ENCODE results near the gene AP5S1. TPM values are rescaled to one million over a fixed set of nuclear protein-coding genes. Genes with fewer than 3 reads are reported as not detected.

The AP5S1 gene
- total and polyA plus RNA-seq, 9 of the 15 experiments (the other 6 are each of a cell fraction or from before 2014, with no cell fraction given): 2.6 to 8.8 (median 4.4) TPM

DNA sequence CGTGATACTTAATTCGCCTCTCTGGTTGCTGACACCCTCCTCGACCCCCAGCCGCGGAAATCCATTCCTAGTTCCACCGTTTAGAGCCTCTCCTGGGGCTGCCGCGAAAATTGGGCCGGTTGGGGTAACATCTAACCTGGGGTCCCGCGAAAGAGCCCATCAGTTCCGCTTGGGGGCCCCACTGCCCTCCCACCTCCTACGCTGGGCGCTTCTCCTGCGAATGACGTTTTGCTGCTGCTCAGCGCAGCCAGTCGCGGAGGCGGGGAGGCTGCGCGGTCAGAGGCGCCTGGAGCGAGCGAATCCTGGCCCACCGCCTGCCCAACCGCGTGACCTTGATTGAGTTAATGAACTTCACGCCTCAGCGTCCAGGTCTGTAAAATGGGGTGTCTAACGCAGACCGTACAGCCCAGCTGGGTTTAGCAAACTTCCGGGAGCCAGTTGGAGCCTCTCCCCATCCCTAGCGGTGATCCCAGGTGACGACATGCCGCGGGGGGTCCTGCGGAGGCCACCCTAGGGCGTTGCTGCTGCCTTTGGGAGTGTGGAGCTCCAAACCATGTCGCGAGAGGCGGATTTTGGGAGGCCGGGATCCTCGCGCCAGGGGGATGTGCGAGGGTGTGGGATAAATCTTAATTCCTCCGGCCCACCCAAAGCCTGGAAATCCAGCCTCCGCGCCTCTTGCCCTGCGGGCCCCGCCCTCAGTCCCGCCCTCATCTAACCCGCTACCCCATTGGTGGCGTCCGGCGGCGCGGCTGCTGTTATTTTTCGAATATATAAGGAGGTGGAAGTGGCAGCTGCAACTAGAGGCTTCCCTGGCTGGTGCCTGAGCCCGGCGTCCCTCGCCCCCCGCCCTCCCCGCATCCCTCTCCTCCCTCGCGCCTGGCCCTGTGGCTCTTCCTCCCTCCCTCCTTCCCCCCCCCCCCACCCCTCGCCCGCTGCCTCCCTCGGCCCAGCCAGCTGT lies 24.6 kb upstream of the AP5S1 start, which contains the start of gene CDC25B (continued):
- TF ChIP-seq, protein P1, sequence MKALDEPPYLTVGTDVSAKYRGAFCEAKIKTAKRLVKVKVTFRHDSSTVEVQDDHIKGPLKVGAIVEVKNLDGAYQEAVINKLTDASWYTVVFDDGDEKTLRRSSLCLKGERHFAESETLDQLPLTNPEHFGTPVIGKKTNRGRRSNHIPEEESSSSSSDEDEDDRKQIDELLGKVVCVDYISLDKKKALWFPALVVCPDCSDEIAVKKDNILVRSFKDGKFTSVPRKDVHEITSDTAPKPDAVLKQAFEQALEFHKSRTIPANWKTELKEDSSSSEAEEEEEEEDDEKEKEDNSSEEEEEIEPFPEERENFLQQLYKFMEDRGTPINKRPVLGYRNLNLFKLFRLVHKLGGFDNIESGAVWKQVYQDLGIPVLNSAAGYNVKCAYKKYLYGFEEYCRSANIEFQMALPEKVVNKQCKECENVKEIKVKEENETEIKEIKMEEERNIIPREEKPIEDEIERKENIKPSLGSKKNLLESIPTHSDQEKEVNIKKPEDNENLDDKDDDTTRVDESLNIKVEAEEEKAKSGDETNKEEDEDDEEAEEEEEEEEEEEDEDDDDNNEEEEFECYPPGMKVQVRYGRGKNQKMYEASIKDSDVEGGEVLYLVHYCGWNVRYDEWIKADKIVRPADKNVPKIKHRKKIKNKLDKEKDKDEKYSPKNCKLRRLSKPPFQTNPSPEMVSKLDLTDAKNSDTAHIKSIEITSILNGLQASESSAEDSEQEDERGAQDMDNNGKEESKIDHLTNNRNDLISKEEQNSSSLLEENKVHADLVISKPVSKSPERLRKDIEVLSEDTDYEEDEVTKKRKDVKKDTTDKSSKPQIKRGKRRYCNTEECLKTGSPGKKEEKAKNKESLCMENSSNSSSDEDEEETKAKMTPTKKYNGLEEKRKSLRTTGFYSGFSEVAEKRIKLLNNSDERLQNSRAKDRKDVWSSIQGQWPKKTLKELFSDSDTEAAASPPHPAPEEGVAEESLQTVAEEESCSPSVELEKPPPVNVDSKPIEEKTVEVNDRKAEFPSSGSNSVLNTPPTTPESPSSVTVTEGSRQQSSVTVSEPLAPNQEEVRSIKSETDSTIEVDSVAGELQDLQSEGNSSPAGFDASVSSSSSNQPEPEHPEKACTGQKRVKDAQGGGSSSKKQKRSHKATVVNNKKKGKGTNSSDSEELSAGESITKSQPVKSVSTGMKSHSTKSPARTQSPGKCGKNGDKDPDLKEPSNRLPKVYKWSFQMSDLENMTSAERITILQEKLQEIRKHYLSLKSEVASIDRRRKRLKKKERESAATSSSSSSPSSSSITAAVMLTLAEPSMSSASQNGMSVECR (CRISPR knock-in tag; IDR thresholded peaks at IDR 0.05): peak; percentile 87
- TF ChIP-seq CHD2 (IDR thresholded peaks at IDR 0.05; ENCODE audit: low read depth, low read length) (peak; percentile 71), EZH2 (IDR thresholded peaks at IDR 0.05; ENCODE audit: borderline replicate concordance, low read depth, low read length) (no peak), HDAC2 (IDR thresholded peaks at IDR 0.05) (peak; percentile 97), SUPT5H (IDR thresholded peaks at IDR 0.05) (peak; percentile 49), ZNF12 (CRISPR knock-in tag; IDR thresholded peaks at IDR 0.05) (0 out of 2 replicates have a peak, but pooled peaks have one; percentile 61), SMARCC2 (IDR thresholded peaks at IDR 0.05; ENCODE audit: low read depth) (no peak), ZNF699 (CRISPR knock-in tag; IDR thresholded peaks at IDR 0.05; ENCODE audit: insufficient replicate concordance) (no peak)
- TF ChIP-seq, protein P2, sequence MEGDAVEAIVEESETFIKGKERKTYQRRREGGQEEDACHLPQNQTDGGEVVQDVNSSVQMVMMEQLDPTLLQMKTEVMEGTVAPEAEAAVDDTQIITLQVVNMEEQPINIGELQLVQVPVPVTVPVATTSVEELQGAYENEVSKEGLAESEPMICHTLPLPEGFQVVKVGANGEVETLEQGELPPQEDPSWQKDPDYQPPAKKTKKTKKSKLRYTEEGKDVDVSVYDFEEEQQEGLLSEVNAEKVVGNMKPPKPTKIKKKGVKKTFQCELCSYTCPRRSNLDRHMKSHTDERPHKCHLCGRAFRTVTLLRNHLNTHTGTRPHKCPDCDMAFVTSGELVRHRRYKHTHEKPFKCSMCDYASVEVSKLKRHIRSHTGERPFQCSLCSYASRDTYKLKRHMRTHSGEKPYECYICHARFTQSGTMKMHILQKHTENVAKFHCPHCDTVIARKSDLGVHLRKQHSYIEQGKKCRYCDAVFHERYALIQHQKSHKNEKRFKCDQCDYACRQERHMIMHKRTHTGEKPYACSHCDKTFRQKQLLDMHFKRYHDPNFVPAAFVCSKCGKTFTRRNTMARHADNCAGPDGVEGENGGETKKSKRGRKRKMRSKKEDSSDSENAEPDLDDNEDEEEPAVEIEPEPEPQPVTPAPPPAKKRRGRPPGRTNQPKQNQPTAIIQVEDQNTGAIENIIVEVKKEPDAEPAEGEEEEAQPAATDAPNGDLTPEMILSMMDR (IDR thresholded peaks at IDR 0.05 in 2 of 3, conservative IDR thresholded peaks at IDR 0.05 in 1 of 3; ENCODE audit: insufficient read depth in 2 of 3, low read depth in 1 of 3, low read length in 3 of 3): peak; percentile 12 to 40 (median 19); a peak in 2 of 6 replicates
- TF ChIP-seq, protein P3, sequence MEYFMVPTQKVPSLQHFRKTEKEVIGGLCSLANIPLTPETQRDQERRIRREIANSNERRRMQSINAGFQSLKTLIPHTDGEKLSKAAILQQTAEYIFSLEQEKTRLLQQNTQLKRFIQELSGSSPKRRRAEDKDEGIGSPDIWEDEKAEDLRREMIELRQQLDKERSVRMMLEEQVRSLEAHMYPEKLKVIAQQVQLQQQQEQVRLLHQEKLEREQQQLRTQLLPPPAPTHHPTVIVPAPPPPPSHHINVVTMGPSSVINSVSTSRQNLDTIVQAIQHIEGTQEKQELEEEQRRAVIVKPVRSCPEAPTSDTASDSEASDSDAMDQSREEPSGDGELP (CRISPR knock-in tag; IDR thresholded peaks at IDR 0.05; ENCODE audit: borderline replicate concordance): peak; percentile 99
- TF ChIP-seq, protein P4, sequence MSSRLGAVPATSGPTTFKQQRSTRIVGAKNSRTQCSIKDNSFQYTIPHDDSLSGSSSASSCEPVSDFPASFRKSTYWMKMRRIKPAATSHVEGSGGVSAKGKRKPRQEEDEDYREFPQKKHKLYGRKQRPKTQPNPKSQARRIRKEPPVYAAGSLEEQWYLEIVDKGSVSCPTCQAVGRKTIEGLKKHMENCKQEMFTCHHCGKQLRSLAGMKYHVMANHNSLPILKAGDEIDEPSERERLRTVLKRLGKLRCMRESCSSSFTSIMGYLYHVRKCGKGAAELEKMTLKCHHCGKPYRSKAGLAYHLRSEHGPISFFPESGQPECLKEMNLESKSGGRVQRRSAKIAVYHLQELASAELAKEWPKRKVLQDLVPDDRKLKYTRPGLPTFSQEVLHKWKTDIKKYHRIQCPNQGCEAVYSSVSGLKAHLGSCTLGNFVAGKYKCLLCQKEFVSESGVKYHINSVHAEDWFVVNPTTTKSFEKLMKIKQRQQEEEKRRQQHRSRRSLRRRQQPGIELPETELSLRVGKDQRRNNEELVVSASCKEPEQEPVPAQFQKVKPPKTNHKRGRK (tag; IDR thresholded peaks at IDR 0.05): no peak
- TF ChIP-seq, protein P5, sequence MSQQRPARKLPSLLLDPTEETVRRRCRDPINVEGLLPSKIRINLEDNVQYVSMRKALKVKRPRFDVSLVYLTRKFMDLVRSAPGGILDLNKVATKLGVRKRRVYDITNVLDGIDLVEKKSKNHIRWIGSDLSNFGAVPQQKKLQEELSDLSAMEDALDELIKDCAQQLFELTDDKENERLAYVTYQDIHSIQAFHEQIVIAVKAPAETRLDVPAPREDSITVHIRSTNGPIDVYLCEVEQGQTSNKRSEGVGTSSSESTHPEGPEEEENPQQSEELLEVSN (IDR thresholded peaks at IDR 0.05; ENCODE audit: borderline replicate concordance in 1 of 2, extremely low read depth in 1 of 2, insufficient read depth in 1 of 2, insufficient read length in 1 of 2, low read depth in 1 of 2, low read length in 1 of 2, poor library complexity in 1 of 2, severe bottlenecking in 1 of 2): peak; percentile 30 to 87
- TF ChIP-seq, protein P6, sequence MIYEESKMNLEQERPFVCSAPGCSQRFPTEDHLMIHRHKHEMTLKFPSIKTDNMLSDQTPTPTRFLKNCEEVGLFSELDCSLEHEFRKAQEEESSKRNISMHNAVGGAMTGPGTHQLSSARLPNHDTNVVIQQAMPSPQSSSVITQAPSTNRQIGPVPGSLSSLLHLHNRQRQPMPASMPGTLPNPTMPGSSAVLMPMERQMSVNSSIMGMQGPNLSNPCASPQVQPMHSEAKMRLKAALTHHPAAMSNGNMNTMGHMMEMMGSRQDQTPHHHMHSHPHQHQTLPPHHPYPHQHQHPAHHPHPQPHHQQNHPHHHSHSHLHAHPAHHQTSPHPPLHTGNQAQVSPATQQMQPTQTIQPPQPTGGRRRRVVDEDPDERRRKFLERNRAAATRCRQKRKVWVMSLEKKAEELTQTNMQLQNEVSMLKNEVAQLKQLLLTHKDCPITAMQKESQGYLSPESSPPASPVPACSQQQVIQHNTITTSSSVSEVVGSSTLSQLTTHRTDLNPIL (CRISPR knock-in tag; IDR thresholded peaks at IDR 0.05): no peak

All from K562 (cell line).